Measurements from ENCODE around the gene IL1RAPL1.

The IL1RAPL1 gene

GRCh38 chrX:29693912-29694311 lies 1106.7 kb downstream of the IL1RAPL1 start:
- H3K27me3 ChIP-seq (ENCODE audit: control insufficient read depth in 1 of 2, insufficient read depth in 2 of 2, low read length in 2 of 2), result no peaks in the 10 kb centered on the region
- H3K9me3 ChIP-seq (ENCODE audit: control insufficient read depth in 2 of 2, low read length in 2 of 2), result no peaks in the 10 kb centered on the region
- no peak overlapping the region for H3K9ac ChIP-seq (ENCODE audit: low read length in 2 of 2)
- H3K27ac ChIP-seq (ENCODE audit: low read length), result no peak overlapping the region
- no peak overlapping the region for H3K4me3 ChIP-seq (ENCODE audit: low read length in 2 of 2)
- H3K4me1 ChIP-seq (ENCODE audit: control insufficient read depth, insufficient read depth, low read length), result no peaks in the 10 kb centered on the region
- H3K36me3 ChIP-seq (ENCODE audit: control insufficient read depth in 2 of 2, insufficient read depth in 2 of 2, low read length in 2 of 2), result no peaks in the 10 kb centered on the region

GRCh38 chrX:29699239-29699638 lies 1112.0 kb downstream of the IL1RAPL1 start:
- Histone ChIP-seq H3K27me3 (ENCODE audit: control insufficient read depth in 1 of 2, insufficient read depth in 2 of 2, low read length in 2 of 2) (no peaks in the 10 kb centered on the region), H3K36me3 (ENCODE audit: control insufficient read depth in 2 of 2, insufficient read depth in 2 of 2, low read length in 2 of 2) (no peaks in the 10 kb centered on the region), H3K9me3 (ENCODE audit: control insufficient read depth in 2 of 2, low read length in 2 of 2) (no peaks in the 10 kb centered on the region), H3K27ac (ENCODE audit: low read length) (no peak overlapping the region), H3K4me3 (ENCODE audit: low read length in 2 of 2) (no peak overlapping the region), H3K4me1 (ENCODE audit: control insufficient read depth, insufficient read depth, low read length) (no peaks in the 10 kb centered on the region), H3K9ac (ENCODE audit: low read length in 2 of 2) (no peak overlapping the region)

GRCh38 chrX:29707088-29707487 lies 1119.8 kb downstream of the IL1RAPL1 start:
- no peaks in the 10 kb centered on the region for H3K27me3 ChIP-seq (ENCODE audit: control insufficient read depth in 1 of 2, insufficient read depth in 2 of 2, low read length in 2 of 2)
- H3K4me3 ChIP-seq (ENCODE audit: low read length in 2 of 2), result no peak overlapping the region
- no peak overlapping the region for H3K9ac ChIP-seq (ENCODE audit: low read length in 2 of 2)
- H3K9me3 ChIP-seq (ENCODE audit: control insufficient read depth in 2 of 2, low read length in 2 of 2), result no peaks in the 10 kb centered on the region
- no peaks in the 10 kb centered on the region for H3K4me1 ChIP-seq (ENCODE audit: control insufficient read depth, insufficient read depth, low read length)
- H3K27ac ChIP-seq (ENCODE audit: low read length), result no peak overlapping the region
- no peaks in the 10 kb centered on the region for H3K36me3 ChIP-seq (ENCODE audit: control insufficient read depth in 2 of 2, insufficient read depth in 2 of 2, low read length in 2 of 2)

- Histone ChIP-seq H3K9ac (ENCODE audit: low read length in 2 of 2) (no peak overlapping the region), H3K27me3 (ENCODE audit: control insufficient read depth in 1 of 2, insufficient read depth in 2 of 2, low read length in 2 of 2) (no peaks in the 10 kb centered on the region), H3K4me1 (ENCODE audit: control insufficient read depth, insufficient read depth, low read length) (no peaks in the 10 kb centered on the region), H3K27ac (ENCODE audit: low read length) (no peak overlapping the region), H3K36me3 (ENCODE audit: control insufficient read depth in 2 of 2, insufficient read depth in 2 of 2, low read length in 2 of 2) (no peaks in the 10 kb centered on the region), H3K9me3 (ENCODE audit: control insufficient read depth in 2 of 2, low read length in 2 of 2) (no peaks in the 10 kb centered on the region), H3K4me3 (ENCODE audit: low read length in 2 of 2) (no peak overlapping the region)
Observed at GRCh38 chrX:29721152-29721551, 1133.9 kb downstream of the IL1RAPL1 start.

- Histone ChIP-seq H3K9ac (ENCODE audit: low read length in 2 of 2) (no peak overlapping the region), H3K4me3 (ENCODE audit: low read length in 2 of 2) (no peak overlapping the region), H3K4me1 (ENCODE audit: control insufficient read depth, insufficient read depth, low read length) (no peaks in the 10 kb centered on the region), H3K27me3 (ENCODE audit: control insufficient read depth in 1 of 2, insufficient read depth in 2 of 2, low read length in 2 of 2) (no peaks in the 10 kb centered on the region), H3K27ac (ENCODE audit: low read length) (no peak overlapping the region), H3K36me3 (ENCODE audit: control insufficient read depth in 2 of 2, insufficient read depth in 2 of 2, low read length in 2 of 2) (no peaks in the 10 kb centered on the region), H3K9me3 (ENCODE audit: control insufficient read depth in 2 of 2, low read length in 2 of 2) (no peaks in the 10 kb centered on the region)
Observed at GRCh38 chrX:29724316-29724715, 1137.1 kb downstream of the IL1RAPL1 start.

- Histone ChIP-seq H3K4me1 (ENCODE audit: control insufficient read depth, insufficient read depth, low read length) (no peaks in the 10 kb centered on the region), H3K9ac (ENCODE audit: low read length in 2 of 2) (no peak overlapping the region), H3K27ac (ENCODE audit: low read length) (no peak overlapping the region), H3K27me3 (ENCODE audit: control insufficient read depth in 1 of 2, insufficient read depth in 2 of 2, low read length in 2 of 2) (no peaks in the 10 kb centered on the region), H3K9me3 (ENCODE audit: control insufficient read depth in 2 of 2, low read length in 2 of 2) (no peaks in the 10 kb centered on the region), H3K4me3 (ENCODE audit: low read length in 2 of 2) (no peak overlapping the region), H3K36me3 (ENCODE audit: control insufficient read depth in 2 of 2, insufficient read depth in 2 of 2, low read length in 2 of 2) (no peaks in the 10 kb centered on the region)
Observed at GRCh38 chrX:29726811-29727210, 1139.6 kb downstream of the IL1RAPL1 start.

- H3K4me1 ChIP-seq (ENCODE audit: control insufficient read depth, insufficient read depth, low read length), result no peaks in the 10 kb centered on the region
- no peaks in the 10 kb centered on the region for H3K27me3 ChIP-seq (ENCODE audit: control insufficient read depth in 1 of 2, insufficient read depth in 2 of 2, low read length in 2 of 2)
- no peak overlapping the region for H3K9ac ChIP-seq (ENCODE audit: low read length in 2 of 2)
- no peak overlapping the region for H3K4me3 ChIP-seq (ENCODE audit: low read length in 2 of 2)
- H3K36me3 ChIP-seq (ENCODE audit: control insufficient read depth in 2 of 2, insufficient read depth in 2 of 2, low read length in 2 of 2), result no peaks in the 10 kb centered on the region
- H3K27ac ChIP-seq (ENCODE audit: low read length), result no peak overlapping the region
- no peaks in the 10 kb centered on the region for H3K9me3 ChIP-seq (ENCODE audit: control insufficient read depth in 2 of 2, low read length in 2 of 2)
Observed at GRCh38 chrX:29728639-29729038, 1141.4 kb downstream of the IL1RAPL1 start.

- Histone ChIP-seq H3K27me3 (ENCODE audit: control insufficient read depth in 1 of 2, insufficient read depth in 2 of 2, low read length in 2 of 2) (no peaks in the 10 kb centered on the region), H3K9me3 (ENCODE audit: control insufficient read depth in 2 of 2, low read length in 2 of 2) (no peaks in the 10 kb centered on the region), H3K36me3 (ENCODE audit: control insufficient read depth in 2 of 2, insufficient read depth in 2 of 2, low read length in 2 of 2) (no peaks in the 10 kb centered on the region), H3K4me3 (ENCODE audit: low read length in 2 of 2) (no peak overlapping the region), H3K27ac (ENCODE audit: low read length) (no peak overlapping the region), H3K4me1 (ENCODE audit: control insufficient read depth, insufficient read depth, low read length) (no peaks in the 10 kb centered on the region), H3K9ac (ENCODE audit: low read length in 2 of 2) (no peak overlapping the region)
Observed at GRCh38 chrX:29744966-29745365, 1157.7 kb downstream of the IL1RAPL1 start.

- Histone ChIP-seq H3K27ac (ENCODE audit: low read length) (no peak overlapping the region), H3K4me3 (ENCODE audit: low read length in 2 of 2) (no peak overlapping the region), H3K9me3 (ENCODE audit: control insufficient read depth in 2 of 2, low read length in 2 of 2) (no peaks in the 10 kb centered on the region), H3K36me3 (ENCODE audit: control insufficient read depth in 2 of 2, insufficient read depth in 2 of 2, low read length in 2 of 2) (no peaks in the 10 kb centered on the region), H3K27me3 (ENCODE audit: control insufficient read depth in 1 of 2, insufficient read depth in 2 of 2, low read length in 2 of 2) (no peaks in the 10 kb centered on the region), H3K4me1 (ENCODE audit: control insufficient read depth, insufficient read depth, low read length) (no peaks in the 10 kb centered on the region), H3K9ac (ENCODE audit: low read length in 2 of 2) (no peak overlapping the region)
Observed at GRCh38 chrX:29746326-29746725, 1159.1 kb downstream of the IL1RAPL1 start.

GRCh38 chrX:29762006-29762405 lies 1174.8 kb downstream of the IL1RAPL1 start:
- Histone ChIP-seq H3K27ac (ENCODE audit: low read length) (no peak overlapping the region), H3K27me3 (ENCODE audit: control insufficient read depth in 1 of 2, insufficient read depth in 2 of 2, low read length in 2 of 2) (no peaks in the 10 kb centered on the region), H3K4me1 (ENCODE audit: control insufficient read depth, insufficient read depth, low read length) (no peaks in the 10 kb centered on the region), H3K36me3 (ENCODE audit: control insufficient read depth in 2 of 2, insufficient read depth in 2 of 2, low read length in 2 of 2) (no peaks in the 10 kb centered on the region), H3K4me3 (ENCODE audit: low read length in 2 of 2) (no peak overlapping the region), H3K9ac (ENCODE audit: low read length in 2 of 2) (no peak overlapping the region), H3K9me3 (ENCODE audit: control insufficient read depth in 2 of 2, low read length in 2 of 2) (no peaks in the 10 kb centered on the region)

- H3K9ac ChIP-seq (ENCODE audit: low read length in 2 of 2), result no peak overlapping the region
- H3K4me3 ChIP-seq (ENCODE audit: low read length in 2 of 2), result no peak overlapping the region
- H3K27me3 ChIP-seq (ENCODE audit: control insufficient read depth in 1 of 2, insufficient read depth in 2 of 2, low read length in 2 of 2), result no peaks in the 10 kb centered on the region
- no peaks in the 10 kb centered on the region for H3K36me3 ChIP-seq (ENCODE audit: control insufficient read depth in 2 of 2, insufficient read depth in 2 of 2, low read length in 2 of 2)
- H3K4me1 ChIP-seq (ENCODE audit: control insufficient read depth, insufficient read depth, low read length), result no peaks in the 10 kb centered on the region
- H3K27ac ChIP-seq (ENCODE audit: low read length), result no peak overlapping the region
- H3K9me3 ChIP-seq (ENCODE audit: control insufficient read depth in 2 of 2, low read length in 2 of 2), result no peaks in the 10 kb centered on the region
Observed at GRCh38 chrX:29775890-29776289, 1188.6 kb downstream of the IL1RAPL1 start.

Measured in stomach smooth muscle (tissue), 2 donors.